ENCODE data around the gene AFF1. TPM values are rescaled to one million over a fixed set of nuclear protein-coding genes. Genes with fewer than 3 reads are reported as not detected.

AFF1 gene
- total and polyA plus RNA-seq, 2 donors (not counting 1 experiment from before 2014, with no cell fraction given), result 15.5 to 21.1 TPM

- no peak overlapping the region for H3K4me2 ChIP-seq (ENCODE audit: extremely low read depth, insufficient read depth, low read length)
- peak; percentile 45 to 85 for DNase-seq (ENCODE audit: low read depth in 2 of 2)
- no peaks in the 10 kb centered on the region for H4K20me1 ChIP-seq (ENCODE audit: control insufficient read depth, extremely low read depth, insufficient read depth, low read length)
These were observed 22.4 kb downstream of the AFF1 start for GRCh38 chr4:86957215-86957614.

GRCh38 chr4:86959588-86960500 lies 25.0 kb downstream of the AFF1 start:
- Histone ChIP-seq H3K27ac (ENCODE audit: insufficient read depth, low read length) (no peak overlapping the region), H3K36me3 (ENCODE audit: control insufficient read depth, insufficient read depth, low read length) (no peaks in the 10 kb centered on the region), H4K20me1 (ENCODE audit: control insufficient read depth, extremely low read depth, insufficient read depth, low read length) (no peaks in the 10 kb centered on the region), H3K9ac (ENCODE audit: insufficient read depth, low read length) (no peak overlapping the region), H3K4me2 (ENCODE audit: extremely low read depth, insufficient read depth, low read length) (peak overlapping the region; percentile 9), H3K9me3 (ENCODE audit: control insufficient read depth, insufficient read depth, low read depth, low read length) (no peaks in the 10 kb centered on the region), H3K4me1 (ENCODE audit: control insufficient read depth, extremely low read depth, insufficient read depth, low read length) (peaks cover 18% of the 10 kb centered on the region), H3K4me3 (replicated peaks in 1 of 4; ENCODE audit: control extremely low read depth in 1 of 4, insufficient read depth in 1 of 4, low read depth in 3 of 4, low read length in 4 of 4) (no peak overlapping the region), H3K79me2 (ENCODE audit: control insufficient read depth, insufficient read depth, low read length) (no peaks in the 10 kb centered on the region), H3K27me3 (ENCODE audit: control insufficient read depth, insufficient read depth, low read length) (no peaks in the 10 kb centered on the region), H2AFZ (ENCODE audit: low read length) (no peak overlapping the region)
- TF ChIP-seq CTCF (conservative IDR thresholded peaks at IDR 0.05 in 1 of 2, IDR thresholded peaks at IDR 0.05 in 1 of 2; ENCODE audit: low read depth in 1 of 2, low read length in 2 of 2) (no peak), EZH2 (IDR thresholded peaks at IDR 0.05; ENCODE audit: low read length, missing control alignments) (no peak)
- no peak for DNase-seq (ENCODE audit: low read depth in 2 of 2)

More at GRCh38 chr4:86957215-86957614, 22.4 kb downstream of the AFF1 start:
- no peak overlapping the region for H2AFZ ChIP-seq (ENCODE audit: low read length)
- peaks cover 18% of the 10 kb centered on the region for H3K4me1 ChIP-seq (ENCODE audit: control insufficient read depth, extremely low read depth, insufficient read depth, low read length)
- TF ChIP-seq CTCF (conservative IDR thresholded peaks at IDR 0.05 in 1 of 2, IDR thresholded peaks at IDR 0.05 in 1 of 2; ENCODE audit: low read depth in 1 of 2, low read length in 2 of 2), result no peak
- H3K79me2 ChIP-seq (ENCODE audit: control insufficient read depth, insufficient read depth, low read length), result no peaks in the 10 kb centered on the region
- H3K27me3 ChIP-seq (ENCODE audit: control insufficient read depth, insufficient read depth, low read length), result no peaks in the 10 kb centered on the region
- no peaks in the 10 kb centered on the region for H3K9me3 ChIP-seq (ENCODE audit: control insufficient read depth, insufficient read depth, low read depth, low read length)
- no peak overlapping the region for H3K4me3 ChIP-seq (replicated peaks in 1 of 4; ENCODE audit: control extremely low read depth in 1 of 4, insufficient read depth in 1 of 4, low read depth in 3 of 4, low read length in 4 of 4)
- no peak overlapping the region for H3K27ac ChIP-seq (ENCODE audit: insufficient read depth, low read length)
- no peaks in the 10 kb centered on the region for H3K36me3 ChIP-seq (ENCODE audit: control insufficient read depth, insufficient read depth, low read length)
- no peak overlapping the region for H3K9ac ChIP-seq (ENCODE audit: insufficient read depth, low read length)

GRCh38 chr4:86960557-86960961 lies 25.7 kb downstream of the AFF1 start:
- H3K4me1 ChIP-seq (ENCODE audit: control insufficient read depth, extremely low read depth, insufficient read depth, low read length), result peaks cover 18% of the 10 kb centered on the region
- no peak overlapping the region for H3K9ac ChIP-seq (ENCODE audit: insufficient read depth, low read length)
- no peaks in the 10 kb centered on the region for H3K9me3 ChIP-seq (ENCODE audit: control insufficient read depth, insufficient read depth, low read depth, low read length)
- H3K4me2 ChIP-seq (ENCODE audit: extremely low read depth, insufficient read depth, low read length), result peak overlapping the region; percentile 9
- H4K20me1 ChIP-seq (ENCODE audit: control insufficient read depth, extremely low read depth, insufficient read depth, low read length), result no peaks in the 10 kb centered on the region
- DNase-seq (ENCODE audit: low read depth in 2 of 2), result peak; percentile 14 to 35
- H2AFZ ChIP-seq (ENCODE audit: low read length), result no peak overlapping the region
- no peak overlapping the region for H3K4me3 ChIP-seq (replicated peaks in 1 of 4; ENCODE audit: control extremely low read depth in 1 of 4, insufficient read depth in 1 of 4, low read depth in 3 of 4, low read length in 4 of 4)
- H3K36me3 ChIP-seq (ENCODE audit: control insufficient read depth, insufficient read depth, low read length), result no peaks in the 10 kb centered on the region
- TF ChIP-seq CTCF (conservative IDR thresholded peaks at IDR 0.05 in 1 of 2, IDR thresholded peaks at IDR 0.05 in 1 of 2; ENCODE audit: low read depth in 1 of 2, low read length in 2 of 2) (no peak), EZH2 (IDR thresholded peaks at IDR 0.05; ENCODE audit: low read length, missing control alignments) (no peak)
- no peaks in the 10 kb centered on the region for H3K79me2 ChIP-seq (ENCODE audit: control insufficient read depth, insufficient read depth, low read length)
- no peaks in the 10 kb centered on the region for H3K27me3 ChIP-seq (ENCODE audit: control insufficient read depth, insufficient read depth, low read length)
- H3K27ac ChIP-seq (ENCODE audit: insufficient read depth, low read length), result no peak overlapping the region
